ENCODE data around the gene EIF4EBP2.
A peak's percentile ranks its signal among the peaks of the same experiment; 100 is the strongest.

The EIF4EBP2 gene

GRCh38 chr10:70458329-70459060 lies 54.5 kb downstream of the EIF4EBP2 start:
- Mint-ChIP-seq H3K4me1 (ENCODE audit: low read depth) (no peaks in the 10 kb centered on the region), H3K36me3 (ENCODE audit: low read depth) (no peaks in the 10 kb centered on the region), H3K27me3 (peaks cover 46% of the 10 kb centered on the region), H3K9me3 (no peaks in the 10 kb centered on the region), H3K27ac (no peak overlapping the region), H3K4me3 (no peak overlapping the region)

- Mint-ChIP-seq H3K27ac (no peak overlapping the region), H3K4me1 (ENCODE audit: low read depth) (no peaks in the 10 kb centered on the region), H3K9me3 (no peaks in the 10 kb centered on the region), H3K4me3 (no peak overlapping the region), H3K27me3 (peaks cover 46% of the 10 kb centered on the region), H3K36me3 (ENCODE audit: low read depth) (no peaks in the 10 kb centered on the region)
Observed at GRCh38 chr10:70459061-70459773, 55.3 kb downstream of the EIF4EBP2 start.

DNA sequence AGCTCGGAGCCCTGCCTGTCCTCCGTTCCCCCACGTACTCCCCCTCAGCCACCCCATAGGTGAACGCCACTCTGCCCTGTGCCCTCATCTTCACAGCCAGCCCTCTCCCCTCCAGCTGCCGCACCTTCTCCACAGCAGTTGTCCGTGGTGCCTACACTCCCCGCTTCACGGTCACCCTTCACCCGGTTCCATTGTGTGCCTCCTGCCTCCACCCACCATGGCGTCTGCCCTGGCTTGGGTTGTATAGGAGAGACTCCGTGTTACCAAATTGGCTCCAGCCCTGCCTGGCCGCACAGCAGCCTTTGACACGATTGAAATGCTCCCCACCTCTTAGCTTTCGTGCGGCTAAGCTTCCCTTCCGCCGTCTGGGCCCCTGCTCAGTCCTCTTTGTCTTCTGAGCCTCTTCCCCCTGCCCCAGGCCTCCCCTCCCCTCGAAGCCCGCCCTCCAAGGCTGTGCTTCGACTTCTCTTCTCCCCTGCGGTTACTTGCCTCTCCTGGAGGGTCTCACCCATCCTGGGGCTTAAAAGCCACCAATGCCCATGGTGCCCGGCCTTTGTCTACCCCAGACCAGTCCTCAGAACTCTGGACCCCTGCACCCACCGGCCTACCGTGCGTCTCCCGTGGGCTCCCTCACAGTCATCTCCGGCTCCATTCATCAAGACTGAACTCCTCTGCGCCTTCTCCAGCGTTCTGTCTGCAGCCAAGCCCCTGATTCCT lies 56.0 kb downstream of the EIF4EBP2 start:
- no peaks in the 10 kb centered on the region for H3K9me3 Mint-ChIP-seq
- no peak overlapping the region for H3K27ac Mint-ChIP-seq
- H3K27me3 Mint-ChIP-seq = peaks cover 46% of the 10 kb centered on the region

GRCh38 chr10:70461397-70462348 lies 57.7 kb downstream of the EIF4EBP2 start:
- Mint-ChIP-seq H3K9me3 (no peaks in the 10 kb centered on the region), H3K4me3 (no peak overlapping the region), H3K27me3 (peaks cover 33% of the 10 kb centered on the region), H3K27ac (no peak overlapping the region), H3K4me1 (ENCODE audit: low read depth) (no peaks in the 10 kb centered on the region), H3K36me3 (ENCODE audit: low read depth) (no peaks in the 10 kb centered on the region)

More for the DNA sequence above, 56.0 kb downstream of the EIF4EBP2 start:
- no peaks in the 10 kb centered on the region for H3K4me1 Mint-ChIP-seq (ENCODE audit: low read depth)
- H3K4me3 Mint-ChIP-seq = no peak overlapping the region
- H3K36me3 Mint-ChIP-seq (ENCODE audit: low read depth) = no peaks in the 10 kb centered on the region

GRCh38 chr10:70462349-70462984 lies 58.5 kb downstream of the EIF4EBP2 start:
- H3K36me3 Mint-ChIP-seq (ENCODE audit: low read depth) = no peaks in the 10 kb centered on the region
- no peaks in the 10 kb centered on the region for H3K4me1 Mint-ChIP-seq (ENCODE audit: low read depth)
- H3K27me3 Mint-ChIP-seq = peaks cover 26% of the 10 kb centered on the region
- H3K27ac Mint-ChIP-seq = no peak overlapping the region
- H3K4me3 Mint-ChIP-seq = no peak overlapping the region
- H3K9me3 Mint-ChIP-seq = no peaks in the 10 kb centered on the region

- Mint-ChIP-seq H3K4me3 (no peak overlapping the region), H3K36me3 (ENCODE audit: low read depth) (no peaks in the 10 kb centered on the region), H3K9me3 (no peaks in the 10 kb centered on the region), H3K27ac (no peak overlapping the region), H3K27me3 (peaks cover 7% of the 10 kb centered on the region), H3K4me1 (ENCODE audit: low read depth) (no peaks in the 10 kb centered on the region)
Observed at GRCh38 chr10:70465278-70465677, 61.3 kb downstream of the EIF4EBP2 start.

GRCh38 chr10:70465832-70466231 lies 61.9 kb downstream of the EIF4EBP2 start:
- H3K27ac Mint-ChIP-seq = no peak overlapping the region
- no peaks in the 10 kb centered on the region for H3K36me3 Mint-ChIP-seq (ENCODE audit: low read depth)
- no peaks in the 10 kb centered on the region for H3K4me1 Mint-ChIP-seq (ENCODE audit: low read depth)
- no peaks in the 10 kb centered on the region for H3K9me3 Mint-ChIP-seq
- H3K4me3 Mint-ChIP-seq = no peak overlapping the region
- H3K27me3 Mint-ChIP-seq = peaks cover 4% of the 10 kb centered on the region

DNA sequence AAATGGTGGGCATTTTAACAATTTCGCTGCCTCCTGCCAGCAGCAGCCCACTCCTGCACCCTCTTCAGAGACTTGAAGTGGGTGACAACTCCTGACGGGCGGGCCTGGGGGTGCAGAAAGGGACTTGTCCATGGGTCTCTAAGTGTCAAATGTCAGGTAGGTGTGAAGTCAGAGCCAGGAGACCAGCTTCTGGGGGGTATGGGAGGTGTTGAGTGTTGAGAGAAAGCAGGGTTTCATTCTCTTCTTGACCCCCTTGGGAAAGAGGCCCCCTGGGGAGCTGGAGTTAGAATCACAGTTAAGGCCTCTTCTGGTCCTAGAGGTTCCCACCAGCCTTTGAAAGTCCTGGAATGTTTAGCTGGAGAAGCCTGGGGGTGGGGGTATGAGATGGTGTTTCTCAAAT lies 63.0 kb downstream of the EIF4EBP2 start:
- Mint-ChIP-seq H3K36me3 (ENCODE audit: low read depth) (no peaks in the 10 kb centered on the region), H3K4me3 (no peak overlapping the region), H3K27ac (no peak overlapping the region), H3K9me3 (no peaks in the 10 kb centered on the region), H3K27me3 (no peaks in the 10 kb centered on the region), H3K4me1 (ENCODE audit: low read depth) (no peaks in the 10 kb centered on the region)

DNA sequence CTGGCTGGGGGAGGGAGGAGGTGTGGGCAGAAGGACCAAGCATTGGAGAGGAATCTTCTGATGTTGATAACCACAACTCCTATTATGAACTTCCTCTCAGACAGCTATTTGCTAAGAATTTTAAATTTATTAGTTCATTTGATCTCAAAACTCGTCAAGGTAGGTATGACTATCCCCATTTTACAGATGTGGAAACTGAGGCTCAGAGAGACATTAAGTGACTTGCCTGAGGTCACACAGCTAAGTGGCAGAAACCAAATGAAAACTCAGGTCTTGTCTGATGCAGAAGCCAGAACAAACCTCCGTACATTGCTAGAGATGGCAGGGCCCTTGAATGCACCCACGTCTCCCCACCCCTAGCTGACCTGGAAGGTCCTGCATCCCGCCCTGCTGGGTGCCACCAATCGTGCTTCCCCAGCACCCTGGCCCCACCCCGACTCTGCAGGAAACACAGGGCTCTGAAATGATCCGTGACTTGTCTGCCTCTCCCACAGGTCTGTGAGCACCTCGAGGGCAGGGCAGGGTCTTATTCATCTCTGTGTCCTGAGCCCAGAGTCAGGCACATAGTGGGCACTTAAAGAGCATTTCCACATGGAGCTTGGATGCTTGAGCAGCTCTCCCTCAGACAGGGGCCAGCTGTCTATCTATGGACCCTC lies 69.0 kb downstream of the EIF4EBP2 start:
- Mint-ChIP-seq H3K36me3 (ENCODE audit: low read depth) (no peaks in the 10 kb centered on the region), H3K27ac (no peak overlapping the region), H3K27me3 (peaks cover 27% of the 10 kb centered on the region), H3K4me3 (no peak overlapping the region), H3K4me1 (ENCODE audit: low read depth) (peaks cover 31% of the 10 kb centered on the region), H3K9me3 (no peaks in the 10 kb centered on the region)

DNA sequence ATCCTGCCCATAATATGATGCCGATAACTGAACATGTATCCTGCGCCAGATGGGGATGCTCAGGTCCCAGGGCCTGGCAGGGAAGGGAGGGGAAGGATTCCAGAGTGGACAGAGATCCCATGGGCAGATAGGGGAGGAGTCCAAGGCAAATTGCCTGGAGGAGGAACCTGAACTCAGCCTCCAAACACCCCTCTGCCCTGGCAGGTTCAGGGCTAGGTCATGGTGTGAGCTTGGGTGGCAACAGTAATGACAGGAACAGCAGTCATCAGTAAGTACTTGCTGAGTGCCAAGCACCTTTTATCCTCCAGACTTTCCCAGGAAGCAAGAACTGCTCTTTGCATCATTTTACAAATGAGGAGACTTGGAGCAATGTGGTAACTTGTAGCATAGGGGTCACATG lies 70.8 kb downstream of the EIF4EBP2 start:
- no peaks in the 10 kb centered on the region for H3K9me3 Mint-ChIP-seq
- H3K4me1 Mint-ChIP-seq (ENCODE audit: low read depth) = peaks cover 42% of the 10 kb centered on the region
- H3K4me3 Mint-ChIP-seq = no peak overlapping the region
- H3K27me3 Mint-ChIP-seq = peaks cover 29% of the 10 kb centered on the region
- no peaks in the 10 kb centered on the region for H3K36me3 Mint-ChIP-seq (ENCODE audit: low read depth)
- no peak overlapping the region for H3K27ac Mint-ChIP-seq

DNA sequence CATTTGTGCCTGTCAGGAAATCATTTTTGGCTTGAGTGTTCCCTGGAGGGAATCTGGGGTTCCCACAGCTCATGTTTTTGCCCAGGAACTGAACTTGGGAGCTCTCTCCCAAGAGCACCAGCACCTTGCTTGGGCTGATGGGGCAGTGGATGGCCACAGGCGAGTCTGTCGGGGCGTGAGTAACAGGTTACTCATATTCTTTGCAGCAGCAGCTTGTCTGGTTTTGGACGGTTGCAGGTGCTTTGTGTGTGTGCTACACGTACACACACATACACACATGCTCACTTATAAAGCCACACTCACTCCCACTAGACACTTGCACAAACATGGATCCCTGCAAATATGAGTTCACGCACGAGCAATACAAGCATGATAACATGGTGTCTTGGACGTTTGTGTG lies 71.7 kb downstream of the EIF4EBP2 start:
- Mint-ChIP-seq H3K36me3 (ENCODE audit: low read depth) (no peaks in the 10 kb centered on the region), H3K9me3 (no peaks in the 10 kb centered on the region), H3K4me1 (ENCODE audit: low read depth) (peaks cover 51% of the 10 kb centered on the region), H3K27ac (no peak overlapping the region), H3K27me3 (peaks cover 29% of the 10 kb centered on the region), H3K4me3 (no peak overlapping the region)

- H3K36me3 Mint-ChIP-seq (ENCODE audit: low read depth) = no peaks in the 10 kb centered on the region
- H3K9me3 Mint-ChIP-seq = no peaks in the 10 kb centered on the region
- H3K27ac Mint-ChIP-seq = no peak overlapping the region
- H3K27me3 Mint-ChIP-seq = peaks cover 29% of the 10 kb centered on the region
- peaks cover 55% of the 10 kb centered on the region for H3K4me1 Mint-ChIP-seq (ENCODE audit: low read depth)
- H3K4me3 Mint-ChIP-seq = no peak overlapping the region
Observed at GRCh38 chr10:70476249-70477035, 72.5 kb downstream of the EIF4EBP2 start.

- peaks cover 55% of the 10 kb centered on the region for H3K4me1 Mint-ChIP-seq (ENCODE audit: low read depth)
- H3K4me3 Mint-ChIP-seq = peak overlapping the region; percentile 79
- no peaks in the 10 kb centered on the region for H3K9me3 Mint-ChIP-seq
- peak overlapping the region; percentile 84 for H3K27ac Mint-ChIP-seq
- H3K27me3 Mint-ChIP-seq = peaks cover 29% of the 10 kb centered on the region
- no peaks in the 10 kb centered on the region for H3K36me3 Mint-ChIP-seq (ENCODE audit: low read depth)
Observed at GRCh38 chr10:70477661-70478162, 73.8 kb downstream of the EIF4EBP2 start.
